ENCODE data around the gene FOSL1. TPM values are rescaled to one million over a fixed set of nuclear protein-coding genes. Genes with fewer than 3 reads are reported as not detected.
"Not testable (repeated sequence)": the region's sequence is repeated elsewhere in the genome, so short reads cannot be mapped to it uniquely, and the experiment has no call there.

FOSL1 gene
- total and polyA plus RNA-seq, 5 experiments from 2014 or later = 0.17 to 0.22 TPM; not detected in 3

DNA sequence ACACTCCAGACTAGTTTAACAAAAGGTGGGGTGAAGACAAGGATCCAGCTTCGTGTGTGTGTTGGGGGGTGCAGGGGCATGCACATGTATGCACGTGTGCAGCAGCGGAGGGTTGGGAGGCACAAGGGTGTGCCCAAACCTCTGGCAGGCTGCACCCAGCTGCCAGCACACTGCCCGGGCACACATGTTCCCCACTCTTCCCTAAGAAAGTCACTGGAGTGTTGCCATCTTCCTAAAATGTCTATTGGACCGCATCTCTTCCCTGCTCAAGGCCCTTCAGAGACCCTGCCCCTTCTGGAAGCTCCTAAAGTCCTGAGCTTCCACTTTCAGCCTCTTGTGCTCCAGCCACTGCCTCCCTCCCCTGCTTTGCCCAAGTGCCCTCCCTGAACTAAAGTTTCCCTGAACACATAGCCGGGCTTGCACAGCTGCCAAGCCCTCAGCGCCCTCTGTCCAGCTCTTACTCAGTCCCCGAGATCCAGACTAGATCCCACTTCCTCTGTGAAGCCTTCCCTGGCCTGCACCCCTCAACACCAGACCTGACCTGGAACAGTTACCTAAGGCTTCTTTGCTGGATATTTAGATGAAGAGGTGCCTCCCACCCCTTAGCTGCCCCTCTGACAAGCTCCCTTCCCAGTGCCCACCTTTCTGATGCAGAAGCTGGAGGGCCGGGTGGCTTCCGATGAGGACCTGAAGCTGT lies 48.2 kb downstream of the FOSL1 start:
- Mint-ChIP-seq H3K36me3 (peaks cover 4 to 43% (median 28%) of the 10 kb centered on the region in 3 donors), H3K27ac (peak overlapping the region in 5 of 10 donors; percentile 4 to 80 (median 43)), H3K4me1 (peaks cover 11 to 46% (median 38%) of the 10 kb centered on the region in 4 donors), H3K9me3 (no peaks in the 10 kb centered on the region), H3K4me3 (peak overlapping the region in 2 of 10 donors; percentile 6 to 80), H3K27me3 (no peaks in the 10 kb centered on the region)
- no peak for DNase-seq
- no peak for ATAC-seq
- POLR2A ChIA-PET = interaction anchor here (0.6 to 1.2 kb wide), 5 partner anchors 8 to 201 kb away, joined by 3 to 7 read pairs (median 3); partner anchors contain the start of genes CCDC85B and SNX32

DNA sequence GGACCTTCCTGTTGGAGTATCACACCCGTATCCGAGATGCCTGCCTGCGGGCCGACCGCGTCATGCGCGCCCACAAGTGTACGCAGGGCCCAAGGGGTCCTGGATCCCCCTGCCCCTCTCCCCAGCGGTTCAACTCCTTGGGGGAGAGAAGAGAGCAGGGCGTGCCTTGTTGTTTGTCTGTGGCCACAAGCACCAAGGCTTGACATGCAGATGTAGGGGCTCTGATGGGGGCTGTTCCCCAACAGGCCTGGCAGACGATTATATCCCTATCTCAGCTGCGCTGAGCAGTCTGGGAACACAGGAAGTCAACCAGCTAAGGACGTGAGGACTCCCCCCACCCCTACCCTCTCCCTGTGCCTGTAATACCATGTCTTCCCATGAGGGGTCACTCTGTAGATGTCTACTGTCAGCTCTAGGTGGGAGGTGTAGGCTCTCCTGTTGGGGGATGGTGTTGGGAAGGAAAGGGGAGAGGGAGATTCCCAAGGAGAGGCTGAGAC lies 49.1 kb downstream of the FOSL1 start:
- Mint-ChIP-seq H3K9me3 (no peaks in the 10 kb centered on the region), H3K27ac (peak overlapping the region in 3 of 10 donors; percentile 36 to 65 (median 40)), H3K4me1 (peaks cover 6 to 38% (median 29%) of the 10 kb centered on the region in 4 donors), H3K27me3 (no peaks in the 10 kb centered on the region), H3K4me3 (no peak overlapping the region), H3K36me3 (peaks cover 4 to 35% (median 23%) of the 10 kb centered on the region in 3 donors)
- ATAC-seq (peak in 1 of 2 donors; percentile 10), DNase-seq (no peak)
- POLR2A ChIA-PET = interaction anchor here (0.6 to 1.2 kb wide), 6 partner anchors 8 to 202 kb away, joined by 3 to 7 read pairs (median 3); partner anchors contain the start of gene CCDC85B

DNA sequence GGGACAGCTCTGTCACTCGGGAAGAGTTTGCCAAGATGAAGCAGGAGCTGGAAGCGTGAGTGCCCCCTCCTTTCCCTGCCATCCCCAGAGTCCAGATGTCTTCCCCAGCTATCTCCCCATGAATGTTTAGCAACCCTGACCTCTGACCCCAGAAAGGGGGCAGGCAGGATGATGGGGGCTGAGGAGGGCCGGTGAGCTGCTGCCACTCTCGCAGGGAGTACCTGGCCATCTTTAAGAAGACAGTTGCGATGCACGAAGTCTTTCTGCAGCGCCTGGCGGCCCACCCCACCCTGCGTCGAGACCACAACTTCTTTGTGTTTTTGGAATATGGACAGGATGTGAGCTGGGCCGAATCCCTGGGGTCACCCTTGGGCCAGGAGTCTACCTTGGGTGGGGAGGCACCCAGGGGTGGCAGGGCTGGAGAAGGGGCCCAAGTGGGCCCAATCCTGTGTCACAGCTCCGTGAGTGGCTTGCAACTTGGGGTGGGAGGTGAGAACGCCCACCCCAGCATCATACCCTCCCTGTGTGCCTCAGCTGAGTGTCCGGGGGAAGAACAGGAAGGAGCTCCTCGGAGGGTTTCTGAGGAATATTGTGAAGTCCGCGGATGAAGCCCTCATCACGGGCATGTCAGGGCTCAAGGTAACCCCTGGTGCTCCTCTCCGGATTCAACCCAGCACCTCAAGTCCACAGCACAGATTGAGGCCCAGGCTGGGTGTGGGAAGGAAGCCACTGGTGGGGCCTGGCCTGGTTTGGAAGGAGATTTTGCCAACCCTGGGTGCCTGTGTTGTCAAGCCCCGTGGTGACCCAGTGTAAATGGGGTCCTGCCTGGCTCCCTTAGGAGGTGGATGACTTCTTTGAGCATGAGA lies 49.7 kb downstream of the FOSL1 start:
- POLR2A ChIA-PET = interaction anchor here (0.6 to 1.6 kb wide), 4 partner anchors 9 to 71 kb away, joined by 3 to 8 read pairs (median 6); partner anchors contain the start of gene MUS81
- peaks cover 4 to 29% (median 20%) of the 10 kb centered on the region in 3 donors for H3K36me3 Mint-ChIP-seq
- peak in 1 of 2 donors; percentile 15 for ATAC-seq
- H3K9me3 Mint-ChIP-seq = no peaks in the 10 kb centered on the region
- no peak for DNase-seq
- H3K27ac Mint-ChIP-seq = peak overlapping the region in 2 of 10 donors; percentile 36 to 40
- no peaks in the 10 kb centered on the region for H3K27me3 Mint-ChIP-seq
- peaks cover 6 to 31% (median 24%) of the 10 kb centered on the region in 4 donors for H3K4me1 Mint-ChIP-seq
- no peak overlapping the region for H3K4me3 Mint-ChIP-seq

DNA sequence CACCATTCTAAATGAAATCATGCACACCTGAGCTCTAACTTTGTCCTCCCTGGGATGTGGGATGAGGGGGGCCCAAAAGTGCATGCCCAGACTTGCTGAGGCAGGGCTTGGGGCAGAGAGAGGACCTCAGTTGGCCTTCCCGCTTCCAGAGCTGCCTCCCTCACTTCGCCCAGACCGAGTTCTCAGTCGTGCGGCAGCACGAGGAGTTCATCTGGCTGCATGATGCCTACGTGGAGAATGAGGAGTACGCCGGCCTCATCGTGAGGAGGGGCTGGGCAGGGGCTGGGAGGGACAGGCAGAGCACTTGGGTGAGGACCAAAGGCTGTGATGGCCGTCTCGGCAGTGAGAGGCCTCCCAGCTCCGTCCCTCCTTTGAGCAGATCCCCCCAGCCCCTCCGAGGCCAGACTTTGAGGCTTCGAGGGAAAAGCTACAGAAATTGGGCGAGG lies 50.4 kb downstream of the FOSL1 start:
- Mint-ChIP-seq H3K36me3 (peaks cover 4 to 23% (median 19%) of the 10 kb centered on the region in 3 donors), H3K4me1 (peaks cover 4 to 27% (median 19%) of the 10 kb centered on the region in 4 donors), H3K9me3 (no peaks in the 10 kb centered on the region), H3K4me3 (no peak overlapping the region), H3K27me3 (no peaks in the 10 kb centered on the region), H3K27ac (peak overlapping the region in 1 of 10 donors; percentile 73)
- POLR2A ChIA-PET = interaction anchor here (1.4 to 1.6 kb wide), 2 partner anchors 10 to 17 kb away, joined by 7 to 8 read pairs; partner anchors contain the start of gene MUS81
- DNase-seq (no peak), ATAC-seq (peak in 1 of 2 donors; percentile 6)

DNA sequence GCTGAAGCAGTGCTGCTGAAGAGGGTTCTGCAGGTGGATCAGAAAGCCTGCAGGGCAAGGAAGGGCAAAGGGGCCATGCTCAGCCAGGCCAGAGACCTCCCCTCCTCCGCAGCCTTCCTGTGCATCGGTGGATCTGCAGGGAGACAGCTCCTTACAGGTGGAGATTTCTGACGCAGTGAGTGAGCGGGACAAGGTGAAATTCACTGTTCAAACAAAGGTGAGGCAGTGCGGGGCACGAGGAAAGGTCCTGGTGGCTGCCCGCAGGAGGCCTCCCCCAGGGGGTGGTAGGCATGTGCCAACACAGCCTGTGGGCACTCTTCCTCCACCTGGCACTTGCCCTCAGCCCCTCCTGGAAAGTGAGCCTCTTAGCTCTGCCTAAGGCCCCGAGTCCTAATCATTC lies 50.8 kb downstream of the FOSL1 start:
- Mint-ChIP-seq H3K9me3 (no peaks in the 10 kb centered on the region), H3K36me3 (peaks cover 1 to 18% (median 17%) of the 10 kb centered on the region in 3 donors), H3K27me3 (no peaks in the 10 kb centered on the region), H3K27ac (peak overlapping the region in 1 of 10 donors; percentile 48), H3K4me1 (peaks cover 1 to 23% (median 15%) of the 10 kb centered on the region in 4 donors), H3K4me3 (no peak overlapping the region)
- ATAC-seq = peak in 1 of 2 donors; percentile 13
- no peak for DNase-seq
- POLR2A ChIA-PET = interaction anchor here (1.4 to 1.6 kb wide), 2 partner anchors 10 to 17 kb away, joined by 7 to 8 read pairs; partner anchors contain the start of gene MUS81

DNA sequence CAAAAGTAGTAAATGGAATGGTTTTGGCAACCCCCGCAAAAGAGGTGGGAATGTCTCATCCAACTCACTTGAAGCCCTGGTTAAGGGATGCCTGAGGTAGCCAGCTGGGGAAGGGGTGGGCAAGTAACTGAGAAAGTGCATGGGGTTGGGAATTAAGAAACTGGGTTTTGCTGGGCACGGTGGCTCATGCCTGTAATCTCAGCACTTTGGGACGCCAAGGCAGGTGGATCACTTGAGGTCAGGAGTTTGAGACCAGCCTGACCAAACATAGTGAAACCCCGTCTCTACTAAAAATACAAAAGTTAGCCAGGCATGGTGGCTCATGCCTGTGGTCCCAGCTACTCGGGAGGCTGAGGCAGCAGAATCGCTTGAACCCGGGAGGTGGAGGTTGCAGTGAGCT lies 51.5 kb downstream of the FOSL1 start:
- not testable (repeated sequence) for DNase-seq

DNA sequence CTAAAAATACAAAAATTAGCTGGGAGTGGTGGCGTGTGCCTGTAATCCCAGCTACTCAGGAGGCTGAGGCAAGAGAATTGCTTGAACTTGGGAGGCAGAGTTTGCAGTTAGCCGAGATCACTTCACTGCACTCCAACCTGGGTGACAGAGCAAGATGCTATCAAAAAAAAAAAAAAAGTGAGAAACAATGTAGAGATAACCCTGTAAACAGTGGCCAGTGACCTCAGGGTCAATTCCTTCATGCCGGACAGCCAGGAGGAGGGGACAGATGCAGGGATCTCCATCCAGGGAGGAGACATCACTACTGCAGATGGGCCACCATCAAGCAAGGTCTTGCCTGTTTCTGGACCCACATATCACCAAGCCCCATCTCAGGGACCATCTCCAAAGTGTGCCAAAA lies 52.4 kb downstream of the FOSL1 start:
- Mint-ChIP-seq H3K4me1 (peaks cover 0 to 9% (median 2%) of the 10 kb centered on the region in 4 donors), H3K4me3 (no peak overlapping the region), H3K27ac (no peak overlapping the region), H3K27me3 (no peaks in the 10 kb centered on the region), H3K9me3 (no peaks in the 10 kb centered on the region), H3K36me3 (peaks cover 0 to 11% (median 6%) of the 10 kb centered on the region in 3 donors)
- POLR2A ChIA-PET = interaction anchor here (1.8 kb wide), 1 partner anchor 9 kb away, joined by 5 read pairs; no protein-coding TSS in a partner anchor
- DNase-seq = no peak
- no peak for ATAC-seq

More for the DNA sequence above, 51.5 kb downstream of the FOSL1 start:
- not testable (repeated sequence) for H3K4me3 Mint-ChIP-seq, H3K9me3 Mint-ChIP-seq, H3K27me3 Mint-ChIP-seq, ATAC-seq
- Mint-ChIP-seq H3K4me1 (peaks cover 0 to 16% (median 8%) of the 10 kb centered on the region in 4 donors), H3K27ac (peak overlapping the region in 2 of 10 donors; percentile 33 to 52), H3K36me3 (peaks cover 0 to 14% (median 12%) of the 10 kb centered on the region in 3 donors)
- POLR2A ChIA-PET = interaction anchor here (0.7 to 1.8 kb wide), 4 partner anchors 8 to 194 kb away, joined by 3 to 7 read pairs (median 4); no protein-coding TSS in a partner anchor

DNA sequence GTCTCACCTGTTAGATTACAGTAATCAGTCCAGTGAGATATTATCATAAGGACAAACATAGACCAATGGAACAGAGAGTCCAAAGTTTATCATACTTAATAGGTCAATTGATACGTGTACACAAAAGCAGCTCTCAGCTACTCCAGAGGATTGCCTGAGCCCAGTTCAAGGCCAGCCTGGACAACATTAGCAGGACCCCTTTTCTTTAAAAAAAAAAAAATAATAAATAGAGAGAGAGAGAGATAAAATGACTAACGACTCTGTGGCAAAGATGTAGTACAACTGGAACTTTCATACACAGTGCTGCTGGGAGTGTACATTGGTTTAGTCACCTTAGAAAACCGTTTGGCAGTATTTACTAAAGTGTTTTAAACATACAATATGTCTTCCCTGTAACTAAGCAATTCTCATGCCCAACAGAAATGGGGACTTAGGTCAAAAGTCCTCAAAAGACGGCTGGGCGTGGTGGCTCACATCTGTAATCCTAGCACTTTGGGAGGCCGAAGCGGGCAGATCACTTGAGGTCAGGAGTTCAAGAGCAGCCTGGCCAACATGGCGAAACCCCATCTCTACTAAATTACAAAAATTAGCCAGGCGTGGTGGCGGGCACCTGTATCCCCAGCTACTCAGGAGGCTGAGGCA lies 55.8 kb downstream of the FOSL1 start:
- Mint-ChIP-seq H3K27me3 (no peaks in the 10 kb centered on the region), H3K4me1 (no peaks in the 10 kb centered on the region), H3K9me3 (no peaks in the 10 kb centered on the region), H3K4me3 (peak overlapping the region in 1 of 10 donors; percentile 6), H3K36me3 (no peaks in the 10 kb centered on the region), H3K27ac (no peak overlapping the region)
- ATAC-seq (no peak), DNase-seq (no peak)
- POLR2A ChIA-PET = interaction anchor here (0.7 kb wide), 1 partner anchor 21 kb away, joined by 3 read pairs; no protein-coding TSS in a partner anchor

DNA sequence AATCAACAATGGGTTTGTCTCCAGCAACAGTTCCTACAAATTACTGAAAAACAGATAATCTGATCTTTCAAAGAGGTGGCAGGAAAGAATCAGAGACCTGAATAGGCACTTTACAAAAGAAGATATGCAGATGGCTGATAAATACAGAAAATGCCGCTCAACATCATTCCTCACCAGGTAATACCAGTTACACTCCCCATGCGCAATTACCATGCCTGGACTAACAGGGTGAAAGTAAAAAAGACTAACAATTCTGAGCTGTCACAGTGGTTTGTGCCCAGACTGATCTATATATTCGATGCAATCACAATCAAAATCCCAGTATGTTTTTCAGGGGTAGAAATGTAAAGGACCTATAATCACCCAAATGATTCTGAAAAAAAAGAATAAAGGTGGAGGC lies 56.4 kb downstream of the FOSL1 start:
- H3K9me3 Mint-ChIP-seq = no peaks in the 10 kb centered on the region
- POLR2A ChIA-PET = no interaction called here
- DNase-seq = no peak
- H3K36me3 Mint-ChIP-seq = no peaks in the 10 kb centered on the region
- H3K4me1 Mint-ChIP-seq = no peaks in the 10 kb centered on the region
- H3K27me3 Mint-ChIP-seq = no peaks in the 10 kb centered on the region
- H3K4me3 Mint-ChIP-seq = no peak overlapping the region
- no peak for ATAC-seq
- no peak overlapping the region for H3K27ac Mint-ChIP-seq

DNA sequence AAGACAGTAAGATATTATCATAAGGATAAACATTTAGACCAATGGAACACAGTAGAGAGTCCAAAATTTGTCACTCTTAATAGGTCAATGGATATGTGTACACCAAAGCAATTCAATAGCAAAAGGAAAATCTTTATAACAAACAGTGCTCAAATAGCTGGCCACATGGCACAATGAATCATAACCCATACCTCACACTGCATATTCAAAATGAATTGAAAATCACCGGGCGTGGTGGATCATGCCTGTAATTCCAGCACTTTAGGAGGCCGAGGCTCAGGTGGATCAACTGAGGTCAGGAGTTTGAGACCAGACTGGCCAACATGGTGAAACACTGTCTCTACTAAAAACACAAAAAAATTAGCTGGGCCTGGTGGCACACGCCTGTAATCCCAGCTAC lies 58.0 kb downstream of the FOSL1 start:
- H3K27ac Mint-ChIP-seq = no peak overlapping the region

More for the DNA sequence above, 58.0 kb downstream of the FOSL1 start:
- H3K27me3 Mint-ChIP-seq = no peaks in the 10 kb centered on the region
- no peaks in the 10 kb centered on the region for H3K36me3 Mint-ChIP-seq
- H3K4me3 Mint-ChIP-seq = no peak overlapping the region
- H3K4me1 Mint-ChIP-seq = no peaks in the 10 kb centered on the region
- H3K9me3 Mint-ChIP-seq = no peaks in the 10 kb centered on the region
- POLR2A ChIA-PET = no interaction called here
- no peak for DNase-seq
- ATAC-seq = no peak

Data from naive thymus-derived CD8-positive, alpha-beta T cell (primary cell).